HG03175 (cell line): ENCODE results near the gene MRPL42.
"Not testable (repeated sequence)": the region's sequence is repeated elsewhere in the genome, so short reads cannot be mapped to it uniquely, and the experiment has no call there.

Experiments
- ATAC-seq: cut with Tn5 transposase; IDR thresholded peaks from one replicate; pipeline ENCODE4 v1.9.1; 2021; ENCODE audit warnings: mild to moderate bottlenecking, moderate library complexity; ENCODE audit not compliant: unreplicated experiment

Gene MRPL42

DNA sequence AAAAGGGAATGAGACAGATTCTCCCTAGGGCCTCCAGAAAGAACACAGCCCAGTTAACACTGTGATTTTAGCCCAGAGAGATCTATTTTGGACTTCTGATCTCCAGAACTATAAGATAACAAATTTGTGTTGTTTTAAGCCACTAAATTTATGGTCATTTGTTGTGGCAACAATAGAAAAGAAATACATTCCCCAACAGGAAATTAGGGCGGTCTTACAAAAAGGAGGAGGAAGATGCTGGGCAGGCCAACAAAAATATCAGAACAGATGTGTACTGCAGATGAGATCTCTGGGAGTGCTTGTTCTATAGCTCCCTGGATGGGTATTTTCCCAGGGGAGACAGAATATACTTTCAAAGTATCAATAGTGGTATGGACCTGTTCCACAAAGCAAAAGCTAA, 73.2 kb downstream of the MRPL42 start:
- no peak for ATAC-seq

DNA sequence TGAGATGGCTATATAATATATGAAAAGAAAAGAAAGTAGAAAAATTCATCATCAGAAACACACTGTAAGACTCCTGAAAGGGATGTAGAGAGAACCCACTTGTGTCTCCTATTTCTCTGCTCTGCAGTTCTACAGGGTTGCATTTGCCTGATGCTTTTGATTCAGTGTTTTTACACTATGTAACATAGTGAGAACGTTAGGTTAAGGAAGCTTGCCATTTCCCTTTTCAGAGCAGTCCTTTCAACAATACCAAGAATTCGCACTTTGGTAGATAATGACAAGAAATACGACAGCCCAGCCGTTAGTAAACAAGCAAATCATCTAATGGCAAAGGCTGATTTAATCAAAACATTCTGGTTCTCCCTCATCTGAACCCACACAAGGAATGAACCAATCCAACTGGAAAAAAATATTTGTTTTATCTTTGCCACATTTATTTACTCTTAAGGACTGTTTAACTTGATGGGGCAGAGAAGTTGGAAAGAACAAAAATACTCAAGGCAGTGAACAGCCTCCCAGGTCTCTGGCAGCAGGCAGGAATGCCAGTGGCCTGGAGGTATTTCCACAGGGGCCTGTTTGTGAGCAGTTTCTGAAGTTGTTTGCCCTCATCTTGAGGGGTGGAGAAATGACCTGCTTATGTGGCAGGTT, 74.4 kb downstream of the MRPL42 start:
- no peak for ATAC-seq

GRCh38 chr12:93547778-93548177, 80.5 kb downstream of the MRPL42 start:
- no peak for ATAC-seq

DNA sequence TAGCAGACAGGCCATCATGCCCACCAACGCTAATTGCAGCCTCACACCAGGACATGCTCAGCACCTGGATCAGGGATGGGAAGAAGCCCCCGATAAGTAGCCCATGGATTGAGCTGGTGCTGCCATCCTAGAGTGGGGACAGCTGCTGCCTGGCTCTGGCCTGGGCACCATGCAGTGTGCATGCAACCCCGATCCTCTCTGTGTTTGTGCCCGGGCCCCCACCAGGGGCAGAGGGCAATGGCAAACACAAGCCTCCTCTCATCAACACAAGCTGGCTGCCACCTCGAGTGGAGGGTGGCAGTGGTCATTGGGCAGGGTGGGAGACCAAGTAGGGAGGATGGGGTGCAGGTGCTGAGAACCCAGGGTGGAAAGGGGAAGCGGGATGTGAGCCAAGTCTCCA, 81.9 kb downstream of the MRPL42 start:
- ATAC-seq: no peak

DNA sequence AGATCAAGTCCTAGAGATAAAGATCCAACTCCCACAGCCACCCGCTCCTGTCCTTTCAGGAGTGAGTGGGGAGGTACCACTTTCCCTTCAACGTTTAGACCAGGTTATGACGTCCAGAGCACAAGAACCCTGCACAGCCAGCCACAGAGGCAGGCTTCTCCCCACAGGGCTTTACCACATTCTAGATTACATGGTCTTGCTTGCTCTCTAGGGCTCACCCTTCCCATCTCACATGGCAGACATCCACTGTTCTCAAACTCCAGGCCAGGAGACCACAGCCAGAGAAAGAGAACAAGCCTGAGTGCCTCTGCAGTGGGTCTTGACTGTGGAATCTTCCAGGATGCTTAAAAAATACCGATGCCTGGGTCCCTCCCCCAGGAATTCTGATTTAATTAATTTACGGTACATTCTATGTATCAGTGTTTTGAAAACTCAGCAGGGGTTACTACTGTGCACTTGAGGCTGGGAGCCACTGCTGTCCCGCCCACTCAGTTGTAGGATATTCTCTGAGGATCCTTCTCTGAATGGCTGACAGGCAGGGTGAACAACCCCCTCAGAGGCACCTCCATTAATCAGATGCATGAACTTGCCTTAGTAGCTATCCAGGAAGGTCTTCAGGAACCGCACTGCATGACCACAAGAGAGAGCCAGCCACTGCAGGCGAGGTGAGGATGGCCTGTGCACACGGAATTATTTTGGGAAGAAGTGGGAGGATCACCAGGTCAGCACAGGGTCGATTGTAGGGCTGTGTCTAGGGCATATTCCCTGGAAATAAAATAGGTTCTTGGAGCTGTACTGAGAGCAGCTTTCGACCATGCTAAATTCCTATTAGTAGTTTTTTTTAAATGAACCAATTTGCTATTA, 83.7 kb downstream of the MRPL42 start:
- ATAC-seq: no peak

GRCh38 chr12:93552427-93552826, 85.1 kb downstream of the MRPL42 start:
- no peak for ATAC-seq

- not testable (repeated sequence) for ATAC-seq
Observed at GRCh38 chr12:93557879-93558278, 90.6 kb downstream of the MRPL42 start.

DNA sequence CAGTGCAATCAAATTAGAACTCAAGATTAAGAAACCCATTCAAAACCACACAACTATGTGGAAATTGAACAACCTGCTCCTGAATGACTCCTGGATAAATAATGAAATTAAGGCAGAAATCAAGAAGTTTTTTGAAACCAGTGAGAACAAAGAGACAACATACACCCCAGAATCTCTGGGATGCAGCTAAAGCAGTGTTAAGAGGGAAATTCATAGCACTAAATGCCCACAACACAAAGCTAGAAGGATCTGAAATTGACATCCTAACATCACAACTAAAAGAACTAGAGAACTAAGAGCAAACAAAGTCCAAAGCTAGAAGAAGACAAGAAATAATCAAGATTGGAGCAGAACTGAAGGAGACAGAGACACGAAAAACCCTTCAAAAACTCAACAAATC, 91.4 kb downstream of the MRPL42 start:
- not testable (repeated sequence) for ATAC-seq

DNA sequence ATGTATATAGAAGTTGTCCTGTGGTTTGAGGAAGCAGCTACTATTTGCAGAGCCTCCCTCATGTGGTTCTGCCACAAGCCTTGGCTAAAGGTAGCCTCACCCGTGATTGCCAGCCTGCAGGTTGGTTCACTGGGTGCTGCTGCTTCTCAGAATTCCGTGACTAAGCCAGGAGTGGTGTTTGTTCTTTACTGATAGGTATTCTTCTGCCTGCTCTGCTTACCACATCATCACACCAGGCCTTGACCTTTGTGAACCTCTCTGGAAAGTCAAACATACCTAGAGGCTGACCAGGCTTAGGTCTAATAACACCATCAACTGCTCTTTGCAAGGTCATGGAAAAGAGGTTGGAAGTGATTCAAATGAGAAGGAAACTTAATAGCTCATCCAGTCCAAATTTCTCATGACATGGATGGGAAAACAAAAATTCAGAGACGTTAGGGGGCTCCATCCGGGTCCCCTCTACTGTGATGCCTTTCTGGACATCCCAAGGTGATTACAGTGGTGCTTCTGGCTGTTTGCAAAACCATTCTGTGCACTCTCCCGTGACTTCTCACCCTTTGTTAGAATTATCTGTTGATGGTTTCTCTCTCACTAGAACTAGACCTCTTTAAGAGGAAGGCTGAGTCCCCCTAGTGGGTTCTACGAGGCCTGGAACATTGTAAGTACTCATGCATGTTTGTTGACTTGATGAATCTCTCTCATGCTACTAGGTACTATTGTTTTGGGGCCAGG, 96.7 kb downstream of the MRPL42 start:
- ATAC-seq: no peak

GRCh38 chr12:93565760-93566159, 98.4 kb downstream of the MRPL42 start:
- ATAC-seq: no peak
